Measurements from ENCODE around the gene SRP68.
"Not testable (repeated sequence)": the region's sequence is repeated elsewhere in the genome, so short reads cannot be mapped to it uniquely, and the experiment has no call there.

Gene SRP68

GRCh38 chr17:76089680-76090516 lies 17.6 kb upstream of the SRP68 start:
- no peak for DNase-seq

- no peak for DNase-seq
Observed at GRCh38 chr17:76088868-76089576, 16.7 kb upstream of the SRP68 start.

GRCh38 chr17:76088041-76088867 lies 15.9 kb upstream of the SRP68 start:
- no peak for DNase-seq

GRCh38 chr17:76087531-76087930 lies 15.2 kb upstream of the SRP68 start:
- DNase-seq, result no peak

DNA sequence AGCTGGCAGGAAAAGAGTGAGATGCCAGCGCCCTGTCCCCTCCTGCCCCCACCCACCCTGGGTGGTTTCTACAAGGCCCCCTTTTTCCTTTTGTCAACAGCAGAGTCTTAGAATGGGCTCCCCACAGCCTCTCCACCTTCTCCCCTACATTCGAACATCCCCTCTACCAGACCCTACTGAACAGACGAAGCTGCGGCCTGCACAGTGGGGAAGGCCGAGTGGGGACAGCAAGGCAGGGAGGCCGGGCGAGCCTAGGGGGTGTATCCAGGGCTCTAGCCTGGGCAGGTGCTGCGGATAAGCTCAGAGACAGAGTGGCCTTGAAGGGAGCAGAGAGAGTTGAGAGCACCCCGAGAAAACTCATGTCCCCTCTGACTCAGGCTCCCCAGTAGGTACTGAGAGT lies 14.1 kb upstream of the SRP68 start:
- DNase-seq, result no peak

- no peak for DNase-seq
Observed at GRCh38 chr17:76085731-76086366, 13.5 kb upstream of the SRP68 start.

DNA sequence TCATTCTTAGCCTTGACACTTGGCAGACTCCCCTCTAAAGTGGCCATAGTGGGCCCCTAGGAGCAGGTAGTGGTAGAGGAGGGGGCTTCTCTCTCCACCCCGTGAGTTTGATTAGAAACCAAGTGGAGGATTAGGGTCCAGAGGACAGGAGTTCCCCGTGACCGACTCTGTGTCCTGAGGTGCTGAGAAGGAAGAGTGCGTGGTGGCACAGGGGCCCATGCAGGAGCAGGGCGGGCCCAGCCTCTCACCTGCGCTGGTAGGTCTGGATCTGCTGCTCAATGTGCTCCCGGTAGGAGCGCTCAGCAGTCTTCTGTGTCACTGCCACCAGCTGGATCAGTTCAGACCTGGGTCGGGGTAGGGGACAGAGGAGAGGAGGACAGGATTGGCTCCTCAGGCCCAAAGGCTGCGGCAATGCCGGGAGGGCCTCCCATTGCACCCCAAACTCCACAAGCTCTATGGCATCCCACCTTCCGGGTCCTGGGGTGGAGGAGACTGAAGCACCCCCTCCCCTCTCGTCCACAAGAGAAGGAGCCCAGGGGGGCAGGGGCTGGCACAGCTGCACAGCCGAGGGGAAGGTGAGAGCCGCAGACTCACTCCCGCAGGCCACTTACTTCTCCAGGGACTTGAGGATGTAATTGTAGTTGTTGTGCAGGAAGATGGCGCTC lies 12.9 kb upstream of the SRP68 start:
- no peak for DNase-seq

DNA sequence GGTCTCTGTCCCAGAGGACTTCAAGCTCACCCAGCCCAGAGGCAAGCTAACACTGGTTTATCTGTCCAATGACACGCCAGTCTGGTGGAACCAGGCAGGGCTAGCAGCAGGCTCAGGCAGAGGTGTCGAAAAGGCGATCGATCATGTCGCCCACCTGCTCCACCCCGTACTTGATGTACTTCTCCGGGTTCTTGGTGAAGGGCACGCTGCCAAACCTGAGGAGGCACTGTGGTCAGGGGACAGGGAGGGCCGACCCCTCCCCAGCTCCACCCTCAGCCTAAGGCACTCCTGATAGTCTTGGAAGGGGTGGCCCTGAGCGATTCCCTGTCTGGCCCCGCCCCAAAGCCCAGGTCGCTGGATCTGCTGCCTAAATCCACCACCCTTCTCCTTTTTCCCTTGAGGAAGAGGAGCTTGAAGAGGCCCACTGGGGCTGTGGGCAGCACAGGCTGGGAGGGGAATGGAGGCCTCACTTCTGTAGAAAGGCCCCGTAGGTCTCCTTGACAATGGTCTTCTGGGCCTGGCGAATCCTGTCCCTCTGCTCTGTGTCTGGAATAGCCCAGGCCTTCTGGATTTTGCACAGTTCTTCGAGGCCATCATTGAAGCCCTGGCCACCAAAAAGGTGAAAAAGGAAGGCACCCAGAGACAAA lies 11.3 kb upstream of the SRP68 start:
- DNase-seq, result no peak

GRCh38 chr17:76082326-76083251 lies 10.3 kb upstream of the SRP68 start:
- DNase-seq, result no peak

DNA sequence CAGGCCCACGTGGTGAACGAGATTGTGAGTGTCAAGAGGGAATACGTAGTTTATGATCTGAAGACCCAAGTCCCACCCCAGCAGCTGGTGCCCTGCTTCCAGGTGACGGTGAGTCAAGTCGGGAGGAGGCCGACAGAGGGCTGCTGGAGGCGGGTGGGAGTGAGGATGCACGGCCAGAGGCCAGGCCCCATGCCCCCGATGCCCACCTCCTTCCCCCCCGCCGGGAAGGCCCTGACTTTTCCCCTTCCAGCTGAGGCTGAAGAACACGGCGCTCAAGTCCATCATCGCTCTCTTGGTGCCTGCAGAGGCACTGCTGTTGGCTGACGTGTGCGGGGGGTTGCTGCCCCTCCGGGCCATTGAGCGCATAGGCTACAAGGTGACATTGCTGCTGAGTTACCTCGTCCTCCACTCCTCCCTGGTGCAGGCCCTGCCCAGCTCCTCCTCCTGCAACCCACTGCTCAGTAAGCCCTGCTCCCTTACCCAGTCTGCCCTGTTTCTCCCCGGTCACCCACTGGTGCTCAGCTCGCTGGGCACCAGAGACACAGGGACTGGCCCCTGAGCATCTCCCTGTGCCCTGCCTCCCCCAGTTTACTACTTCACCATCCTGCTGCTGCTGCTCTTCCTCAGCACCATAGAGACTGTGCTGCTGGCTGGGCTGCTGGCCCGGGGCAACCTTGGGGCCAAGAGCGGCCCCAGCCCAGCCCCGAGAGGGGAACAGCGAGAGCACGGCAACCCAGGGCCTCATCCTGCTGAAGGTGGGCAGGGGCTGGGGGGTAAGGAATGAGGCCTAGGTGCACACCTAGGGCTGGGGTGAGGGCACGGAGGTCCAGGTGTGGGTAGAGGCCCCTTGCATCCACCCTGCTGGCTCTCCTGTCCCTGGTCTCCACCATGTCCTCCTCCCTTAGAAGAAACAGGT lies 9.2 kb upstream of the SRP68 start:
- DNase-seq, result no peak

- no peak for DNase-seq
Observed at GRCh38 chr17:76080768-76081287, 8.5 kb upstream of the SRP68 start.

DNA sequence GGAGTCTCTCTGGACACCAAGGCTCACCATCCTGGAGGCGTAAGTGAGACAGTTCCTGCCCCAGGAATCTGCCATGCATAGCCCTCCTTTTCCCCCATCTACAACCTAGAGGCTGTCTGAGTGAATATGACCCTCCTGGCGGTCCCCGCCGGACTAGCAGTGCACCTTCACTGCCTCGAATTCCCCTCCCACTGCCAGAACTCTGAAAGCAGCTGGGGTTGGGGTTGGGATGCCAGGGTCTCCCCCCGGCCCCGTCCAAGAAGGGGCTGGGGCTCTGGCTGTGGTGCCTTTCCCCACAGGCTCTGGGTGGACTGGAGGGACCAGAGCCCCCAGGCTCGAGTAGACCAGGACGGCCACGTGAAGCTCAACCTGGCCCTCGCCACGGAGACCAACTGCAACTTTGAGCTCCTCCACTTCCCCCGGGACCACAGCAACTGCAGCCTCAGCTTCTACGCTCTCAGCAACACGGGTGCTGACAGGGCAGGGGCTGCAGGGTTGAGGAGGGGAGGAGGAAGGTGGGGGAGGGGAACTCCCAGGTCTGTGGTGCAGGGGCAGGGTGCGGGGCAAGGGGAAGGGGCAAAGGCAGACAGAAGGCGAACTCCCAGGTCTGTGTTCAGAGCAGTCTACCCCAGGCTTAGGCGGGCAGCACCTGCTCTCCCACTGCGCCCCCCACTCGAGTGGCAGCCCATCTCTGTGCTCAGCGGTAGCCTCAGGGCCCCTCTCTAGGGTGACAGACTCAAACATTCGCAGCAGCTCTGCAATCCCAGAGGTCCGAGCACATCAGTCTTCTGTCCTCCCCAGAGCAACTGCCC lies 7.8 kb upstream of the SRP68 start:
- DNase-seq, result no peak

DNA sequence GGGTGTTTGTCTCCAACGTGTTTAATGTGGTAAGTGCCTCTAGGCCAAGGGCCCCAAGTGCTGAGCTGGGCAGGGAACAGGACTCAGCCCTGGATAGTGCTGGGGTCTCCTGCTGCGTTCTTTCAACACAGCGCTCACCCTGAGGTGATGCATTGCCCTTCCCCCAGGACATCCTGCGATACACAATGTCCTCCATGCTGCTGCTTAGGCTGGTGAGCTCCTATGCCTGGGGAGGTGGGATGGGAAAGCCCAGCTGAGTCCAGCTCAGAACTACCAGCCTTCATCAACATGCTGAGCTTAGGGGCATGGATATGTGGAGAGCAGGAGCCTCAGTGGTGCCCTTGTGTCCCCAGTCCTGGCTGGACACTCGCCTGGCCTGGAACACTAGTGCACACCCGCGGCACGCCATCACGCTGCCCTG lies 7.2 kb upstream of the SRP68 start:
- DNase-seq, result no peak

DNA sequence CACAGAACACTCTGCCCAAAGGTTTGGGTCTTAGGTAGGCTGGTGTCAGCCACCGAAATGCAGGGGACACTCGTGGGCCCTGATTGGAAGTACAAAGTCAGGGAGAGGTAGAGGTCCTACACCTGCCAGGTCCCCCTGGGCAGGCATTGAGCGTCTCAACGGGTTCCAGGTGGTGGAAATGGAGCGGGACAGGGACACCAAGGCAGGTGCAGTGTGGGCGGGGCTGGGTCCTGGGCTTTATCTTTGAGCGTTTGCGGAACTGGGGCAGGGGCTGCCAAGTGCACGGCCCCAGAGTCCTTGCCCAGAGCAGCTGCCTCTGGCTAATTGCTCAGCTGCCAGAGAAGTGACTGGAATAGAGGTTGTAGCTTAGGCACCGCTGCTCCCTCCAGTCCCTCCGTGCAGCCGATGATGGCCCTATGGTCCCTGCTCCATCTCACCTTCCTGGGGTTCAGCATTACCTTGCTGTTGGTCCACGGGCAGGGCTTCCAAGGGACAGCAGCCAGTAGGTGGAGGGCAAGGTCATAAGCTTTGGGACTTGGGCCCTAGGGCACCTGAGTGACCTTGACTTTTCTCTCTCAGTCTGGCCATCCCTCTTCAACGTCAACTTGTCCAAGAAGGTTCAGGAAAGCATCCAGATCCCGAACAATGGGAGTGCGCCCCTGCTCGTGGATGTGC lies 6.7 kb upstream of the SRP68 start, which contains the start of gene ZACN:
ZACN (plus strand) TSS at position 323 of the 675 bp plus-strand sequence; CDS start at position 406, 83 bp downstream.
- DNase-seq, result no peak

- DNase-seq, result not testable (repeated sequence)
Observed at GRCh38 chr17:76078370-76078769, 6.1 kb upstream of the SRP68 start.

DNA sequence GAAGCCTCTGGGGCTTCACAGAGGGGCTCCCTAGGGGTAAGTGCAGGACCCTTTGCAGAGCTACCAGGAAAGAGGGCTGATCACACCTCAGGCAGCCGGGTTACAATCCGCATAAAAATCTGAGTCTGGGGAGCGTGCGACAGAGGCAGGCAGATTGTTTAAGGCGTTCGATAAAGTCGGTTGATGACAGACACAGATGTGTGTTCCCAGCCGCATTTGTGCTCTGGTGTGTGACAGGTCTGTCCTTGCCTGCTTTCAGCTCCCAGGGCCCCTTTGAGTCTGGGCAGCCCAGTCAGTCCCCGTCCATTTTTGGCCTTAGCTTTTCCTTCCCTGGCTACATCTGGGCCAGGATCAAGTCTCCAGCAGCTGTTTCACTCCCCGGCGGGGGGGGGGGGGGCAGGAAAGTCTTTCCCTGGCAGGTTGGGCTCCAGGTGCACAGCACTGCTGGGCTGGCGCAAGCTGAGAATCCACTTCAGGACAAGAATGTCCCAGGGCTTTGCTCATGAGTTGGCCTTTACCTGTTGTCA lies 5.3 kb upstream of the SRP68 start:
- peak; percentile 24 for DNase-seq

Data from NCI-H1694 treated with DMSO at 0.1 percent for 48 hours (cell line).